Breast epithelium (tissue), 3 donors: ENCODE measurements around the gene SMCO2.

Experiments
- POLR2A ChIP-seq: fragments of 450-650 bp; IDR thresholded peaks from one replicate; pipeline ENCODE4 v1.6.1; 2016; ENCODE audit warnings: antibody characterized with exemption, mild to moderate bottlenecking, moderate library complexity
- POLR2AphosphoS5 ChIP-seq, 3 donors: sonication (generic); formaldehyde crosslinking; IDR thresholded peaks; one replicate each; pipeline ENCODE4 v1.6.1; 2017; ENCODE audit warnings: antibody characterized with exemption in 3 of 3
- TF ChIP-seq, protein P1 (sequence below), 3 donors: fragments of 450-650 bp; IDR thresholded peaks; one replicate each; pipeline ENCODE4 v1.5.1; 2016 to 2017; ENCODE audit warnings: antibody characterized with exemption in 3 of 3, mild to moderate bottlenecking in 3 of 3, moderate library complexity in 3 of 3

DNA sequence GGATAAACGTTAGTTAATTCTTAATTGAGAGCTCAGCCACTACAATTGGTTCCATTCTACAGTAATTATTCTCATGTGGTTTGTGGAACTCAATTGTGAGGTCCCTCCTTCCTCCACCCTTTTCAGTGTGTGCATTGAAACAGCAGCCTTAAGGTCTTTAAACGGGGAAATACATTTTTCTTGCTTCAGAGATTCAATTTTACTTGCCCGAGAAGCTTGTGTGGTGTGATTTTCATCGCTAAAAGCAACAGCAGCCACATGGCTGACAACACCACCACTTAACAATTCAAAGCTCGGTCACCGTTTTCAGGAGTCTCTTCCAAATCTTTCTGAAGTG lies 76.7 kb downstream of the SMCO2 start:
- TF ChIP-seq, protein P1, sequence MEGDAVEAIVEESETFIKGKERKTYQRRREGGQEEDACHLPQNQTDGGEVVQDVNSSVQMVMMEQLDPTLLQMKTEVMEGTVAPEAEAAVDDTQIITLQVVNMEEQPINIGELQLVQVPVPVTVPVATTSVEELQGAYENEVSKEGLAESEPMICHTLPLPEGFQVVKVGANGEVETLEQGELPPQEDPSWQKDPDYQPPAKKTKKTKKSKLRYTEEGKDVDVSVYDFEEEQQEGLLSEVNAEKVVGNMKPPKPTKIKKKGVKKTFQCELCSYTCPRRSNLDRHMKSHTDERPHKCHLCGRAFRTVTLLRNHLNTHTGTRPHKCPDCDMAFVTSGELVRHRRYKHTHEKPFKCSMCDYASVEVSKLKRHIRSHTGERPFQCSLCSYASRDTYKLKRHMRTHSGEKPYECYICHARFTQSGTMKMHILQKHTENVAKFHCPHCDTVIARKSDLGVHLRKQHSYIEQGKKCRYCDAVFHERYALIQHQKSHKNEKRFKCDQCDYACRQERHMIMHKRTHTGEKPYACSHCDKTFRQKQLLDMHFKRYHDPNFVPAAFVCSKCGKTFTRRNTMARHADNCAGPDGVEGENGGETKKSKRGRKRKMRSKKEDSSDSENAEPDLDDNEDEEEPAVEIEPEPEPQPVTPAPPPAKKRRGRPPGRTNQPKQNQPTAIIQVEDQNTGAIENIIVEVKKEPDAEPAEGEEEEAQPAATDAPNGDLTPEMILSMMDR (IDR thresholded peaks at IDR 0.05): no peak
- TF ChIP-seq POLR2AphosphoS5 (IDR thresholded peaks at IDR 0.05) (no peak), POLR2A (no peak)
